Measurements from ENCODE around the gene NOS1AP.

NOS1AP gene

DNA sequence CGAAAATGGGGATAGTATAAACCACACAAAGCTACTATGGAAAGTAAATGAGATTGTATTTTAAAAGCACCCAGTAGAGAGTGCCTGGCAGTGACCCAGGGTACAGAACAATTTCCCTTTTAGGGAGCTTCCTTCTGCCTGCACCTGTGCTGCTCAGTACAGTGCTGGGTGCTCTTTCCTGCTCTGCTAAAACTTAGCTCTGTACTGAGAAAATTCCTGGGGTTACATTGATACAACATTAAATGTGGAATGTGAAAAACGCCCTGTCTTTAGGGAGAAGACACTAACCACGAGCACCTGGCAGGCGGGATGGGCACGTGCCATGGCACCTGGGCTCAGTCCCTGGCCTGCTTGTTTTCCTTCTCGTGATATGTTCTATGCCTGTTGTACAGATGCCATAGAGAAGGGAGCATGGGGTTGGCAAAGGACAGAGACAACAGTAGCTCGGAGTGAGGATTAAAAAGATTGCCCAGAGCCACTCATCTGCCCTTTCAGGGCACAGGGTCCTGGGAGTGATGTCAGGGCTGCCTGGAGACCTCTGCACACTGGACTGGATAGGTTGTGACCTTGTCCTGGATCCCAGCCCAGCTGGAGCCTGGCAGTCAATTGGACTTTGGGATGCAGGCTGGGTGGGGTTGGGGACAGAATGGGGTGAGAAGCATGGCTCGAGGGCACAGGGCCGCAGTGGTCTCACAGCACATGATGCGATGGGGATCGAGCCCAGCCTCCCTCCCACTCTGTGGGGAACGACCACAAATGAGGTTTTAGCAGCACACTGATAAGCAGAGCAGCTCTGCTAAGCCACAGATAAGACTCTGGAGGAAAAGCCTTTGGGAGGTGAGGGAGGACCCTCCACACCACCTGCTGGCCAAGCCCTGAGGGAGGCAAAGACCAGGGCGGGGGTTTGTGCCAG lies 302.9 kb downstream of the NOS1AP start:
- no peak for DNase-seq

DNA sequence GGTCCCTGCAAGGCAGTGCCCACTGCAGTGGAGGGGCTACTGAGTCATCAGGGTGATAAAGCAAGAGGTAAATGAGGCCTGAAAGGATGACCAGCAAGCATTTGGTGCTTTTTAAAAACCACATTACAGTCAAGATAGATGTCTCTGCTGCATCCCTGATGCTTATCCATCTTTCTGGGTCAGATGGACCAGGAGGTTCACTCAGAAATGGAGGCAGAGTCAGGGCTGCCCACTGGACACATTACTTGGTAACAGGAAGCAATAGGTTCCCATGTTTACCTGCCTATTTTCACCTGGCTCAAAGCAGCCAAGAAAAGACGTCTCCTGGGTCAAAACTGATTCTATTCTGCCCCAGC lies 303.6 kb downstream of the NOS1AP start:
- DNase-seq, result no peak

DNA sequence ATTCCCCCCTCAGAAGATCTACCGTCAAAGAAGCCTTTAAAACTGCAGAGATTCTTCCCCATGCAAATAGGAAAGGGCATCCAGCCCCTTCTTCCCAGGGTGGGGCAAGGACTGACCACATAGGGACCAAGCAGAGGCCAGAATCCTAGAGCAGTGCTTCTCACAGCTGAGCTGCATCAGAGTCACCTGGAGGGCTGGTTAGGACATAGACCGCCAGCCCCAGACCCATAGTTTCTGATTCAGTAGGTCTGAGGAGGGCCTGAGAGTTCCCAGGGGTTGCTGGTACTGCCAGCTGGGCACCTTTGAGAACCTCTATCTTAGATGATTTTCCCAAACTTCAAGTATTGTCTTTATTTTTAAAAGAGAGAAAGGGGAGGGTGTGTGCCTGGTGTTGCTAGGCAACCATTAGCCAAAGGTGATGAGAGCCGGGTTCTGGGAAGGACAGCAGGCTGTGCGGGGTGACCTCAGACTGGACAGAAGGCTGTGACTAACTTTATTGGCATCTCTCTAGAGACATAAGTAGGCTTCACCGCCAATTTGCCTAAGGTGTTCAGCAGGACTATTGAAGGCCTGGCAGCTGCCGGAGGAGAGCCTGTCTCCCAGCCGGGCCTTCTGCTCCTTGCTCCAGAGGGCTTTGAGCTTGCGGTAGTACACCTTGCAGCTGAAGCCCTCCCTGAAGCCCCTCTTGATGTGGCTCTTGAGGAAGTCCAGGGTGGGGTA lies 304.2 kb downstream of the NOS1AP start:
- DNase-seq, result no peak

DNA sequence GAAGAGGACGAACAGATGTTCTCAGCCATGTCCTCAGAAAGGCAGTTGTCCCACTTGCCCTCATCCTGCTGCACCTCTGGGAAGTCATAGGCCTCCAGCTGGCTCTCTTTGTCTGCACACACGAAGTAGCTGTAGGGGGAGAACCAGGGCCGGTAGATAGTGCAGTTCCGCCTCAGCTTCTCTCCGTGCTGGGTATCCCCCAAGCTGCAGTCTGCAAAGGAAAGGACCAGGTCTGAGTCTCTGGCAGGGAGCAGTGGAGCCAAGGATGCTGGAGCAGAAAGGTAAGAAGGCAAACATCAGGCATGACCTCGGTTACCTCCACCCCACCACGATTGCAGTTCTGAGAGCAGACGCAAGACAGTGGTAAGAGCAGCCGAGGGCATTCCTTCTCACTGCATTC lies 304.9 kb downstream of the NOS1AP start:
- DNase-seq, result no peak

DNA sequence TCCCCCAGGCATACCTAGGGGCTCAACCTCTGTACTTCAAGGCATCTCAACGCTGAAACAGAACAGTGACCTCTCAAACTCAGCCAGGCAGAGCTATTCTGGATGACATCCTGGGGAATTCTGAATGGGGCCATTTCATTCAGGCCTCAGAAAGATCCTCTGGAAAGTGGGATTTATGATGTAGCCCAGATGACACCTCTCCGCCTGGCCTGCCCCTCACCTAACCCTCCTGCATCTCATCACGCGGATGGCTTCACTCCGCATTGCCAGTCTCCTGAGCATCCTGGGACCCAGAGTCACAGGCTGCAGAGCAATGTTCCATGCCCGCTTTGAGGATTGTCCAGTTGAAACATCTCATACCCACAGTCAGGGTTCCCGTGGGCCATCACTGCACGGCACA lies 306.0 kb downstream of the NOS1AP start:
- DNase-seq, result no peak

DNA sequence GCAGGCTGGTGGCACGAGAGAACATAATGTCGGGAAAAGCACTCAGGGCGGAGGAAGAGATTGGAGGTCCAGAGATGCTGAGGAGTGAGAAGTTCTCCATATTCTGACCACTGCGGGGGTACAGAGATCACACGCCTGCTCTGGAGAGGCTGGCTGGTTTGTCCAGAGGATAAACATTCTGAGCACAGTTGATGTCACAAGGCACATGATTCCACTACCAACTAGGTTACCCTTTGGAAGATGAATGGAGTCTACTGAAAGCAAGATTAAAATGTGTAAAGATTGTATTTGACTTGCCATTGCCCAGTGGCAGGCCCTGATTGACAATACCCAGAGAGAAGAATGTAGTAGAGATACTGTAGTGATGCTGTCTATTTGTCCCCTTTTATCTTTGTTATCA lies 307.2 kb downstream of the NOS1AP start, which contains the start of gene SPATA46:
TSS of gene SPATA46 (minus strand) at position 164 of the 400 bp plus-strand sequence. CDS start at position 100, 64 bp downstream.
- no peak for DNase-seq

DNA sequence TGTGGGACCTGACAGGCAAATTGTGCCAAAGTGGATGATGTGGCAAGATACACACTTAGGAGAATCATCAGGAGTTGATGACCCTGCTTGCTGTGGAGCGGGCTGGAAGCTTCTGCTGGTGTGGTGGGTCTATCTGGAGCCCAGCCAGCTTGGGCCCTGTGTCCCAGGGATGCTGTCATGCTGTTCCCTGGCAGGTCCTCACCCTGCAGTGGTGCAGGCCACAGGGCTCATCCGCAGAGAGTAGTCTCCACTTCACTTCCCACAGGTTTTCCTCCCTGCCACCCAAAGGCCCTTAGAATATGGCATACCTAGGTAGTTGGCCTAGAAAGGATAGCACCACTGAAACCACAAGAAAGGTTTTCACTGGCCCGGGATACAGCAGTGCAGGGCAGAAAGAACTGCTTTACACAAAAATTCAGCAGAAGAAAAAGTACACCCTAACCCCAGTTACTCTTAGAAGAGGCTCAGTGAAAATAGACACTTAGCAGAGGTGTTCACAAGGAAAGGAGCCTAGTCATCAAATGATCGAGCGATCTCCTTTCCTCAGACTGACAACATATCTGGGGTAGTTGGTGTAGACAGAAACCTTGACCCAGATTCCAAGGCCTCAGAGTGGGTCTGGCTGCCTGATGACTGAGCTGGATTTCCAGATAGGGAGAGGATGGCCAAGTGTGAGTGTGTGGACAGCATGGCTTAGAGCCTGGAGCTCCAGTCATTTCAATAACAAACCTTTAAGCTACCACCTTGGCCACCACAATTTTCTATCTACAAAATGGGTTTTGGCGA lies 310.8 kb downstream of the NOS1AP start:
- DNase-seq, result no peak

DNA sequence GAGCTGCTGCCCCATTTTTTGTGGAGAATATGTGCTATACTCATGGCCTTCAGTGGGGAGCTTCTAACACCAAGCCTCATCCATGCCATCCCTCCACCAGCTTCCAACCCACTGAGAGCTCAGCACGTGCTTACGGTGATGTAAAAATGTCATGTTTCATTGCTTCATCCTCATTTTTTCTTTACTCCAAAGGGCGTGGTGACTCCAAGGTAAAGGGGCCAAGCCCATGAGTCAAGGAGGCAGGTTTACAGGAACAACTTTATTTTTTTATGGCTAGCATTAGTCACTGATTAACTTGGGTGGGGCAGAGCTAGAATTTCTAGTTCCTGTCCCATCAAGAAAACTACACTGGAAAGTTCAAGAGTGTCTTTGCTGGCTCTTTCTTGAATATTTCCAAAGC lies 311.9 kb downstream of the NOS1AP start, which contains the start of gene C1orf226:
TSS of gene C1orf226 (plus strand) at position 346 of the 400 bp plus-strand sequence. CDS start 174 bp downstream, outside the sequence.
- no peak for DNase-seq

DNA sequence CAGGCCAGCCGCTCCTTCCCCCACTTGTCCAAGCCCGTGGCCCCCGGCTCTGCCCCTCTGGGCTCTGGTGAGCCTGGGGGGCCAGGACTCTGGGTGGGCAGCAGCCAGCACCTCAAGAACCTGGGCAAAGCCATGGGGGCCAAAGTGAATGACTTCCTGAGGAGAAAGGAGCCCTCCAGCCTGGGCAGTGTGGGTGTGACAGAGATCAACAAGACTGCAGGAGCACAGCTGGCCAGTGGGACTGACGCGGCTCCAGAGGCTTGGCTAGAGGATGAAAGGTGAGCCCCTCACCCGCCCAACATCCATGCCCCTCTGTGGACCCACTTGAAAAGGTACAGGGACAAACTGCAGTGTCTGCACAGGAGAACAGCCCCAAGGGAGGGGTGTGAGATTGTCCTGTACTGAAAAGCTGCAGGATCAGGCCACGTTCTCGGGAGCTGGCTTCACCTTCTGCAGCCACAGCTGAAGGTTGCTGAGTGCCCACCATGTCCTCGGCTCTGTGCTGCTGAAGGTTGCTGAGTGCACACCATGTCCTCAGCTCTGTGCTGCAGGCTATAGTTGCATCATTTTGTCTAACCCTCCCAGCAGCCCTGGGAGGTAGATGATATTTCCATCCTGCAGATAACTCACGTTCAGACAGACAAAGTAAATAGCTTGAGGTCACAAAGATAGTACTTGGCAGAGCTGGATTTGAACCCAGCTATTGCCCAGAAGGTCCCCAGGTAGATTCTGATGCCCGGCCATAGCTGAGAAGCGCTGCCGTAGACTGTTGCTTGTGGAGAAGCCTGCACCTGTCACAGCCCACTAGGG lies 312.7 kb downstream of the NOS1AP start:
- no peak for DNase-seq

DNA sequence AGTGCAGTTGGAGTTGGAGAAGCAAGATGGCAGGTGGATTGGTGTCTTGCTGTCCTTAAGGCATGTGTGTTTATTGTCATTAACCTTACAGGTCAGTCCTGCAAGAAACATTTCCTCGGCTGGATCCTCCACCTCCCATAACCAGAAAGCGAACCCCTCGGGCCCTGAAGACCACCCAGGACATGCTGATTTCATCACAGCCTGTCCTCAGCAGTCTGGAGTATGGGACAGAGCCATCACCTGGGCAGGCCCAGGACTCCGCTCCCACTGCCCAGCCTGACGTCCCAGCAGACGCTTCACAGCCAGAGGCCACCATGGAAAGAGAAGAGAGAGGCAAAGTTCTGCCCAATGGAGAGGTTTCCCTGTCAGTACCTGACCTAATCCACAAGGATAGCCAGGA lies 313.6 kb downstream of the NOS1AP start:
- no peak for DNase-seq

DNA sequence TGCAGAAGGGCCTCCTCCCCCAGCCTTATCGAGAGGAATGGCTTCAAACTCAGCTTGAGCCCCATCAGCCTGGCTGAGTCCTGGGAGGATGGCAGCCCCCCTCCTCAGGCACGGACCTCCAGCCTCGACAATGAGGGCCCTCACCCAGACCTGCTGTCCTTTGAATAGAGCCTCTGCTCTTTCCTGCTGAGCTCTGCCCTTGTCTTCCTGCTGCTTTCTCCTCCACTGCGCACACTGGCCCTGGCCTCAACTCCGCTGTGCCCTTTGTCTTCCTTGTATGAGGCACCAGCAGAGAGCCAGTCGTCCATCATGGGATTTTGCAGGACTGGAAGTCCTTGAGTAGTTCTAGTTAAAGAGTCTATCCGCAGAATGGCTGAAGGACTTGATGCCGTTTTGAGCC lies 314.0 kb downstream of the NOS1AP start:
- no peak for DNase-seq

DNA sequence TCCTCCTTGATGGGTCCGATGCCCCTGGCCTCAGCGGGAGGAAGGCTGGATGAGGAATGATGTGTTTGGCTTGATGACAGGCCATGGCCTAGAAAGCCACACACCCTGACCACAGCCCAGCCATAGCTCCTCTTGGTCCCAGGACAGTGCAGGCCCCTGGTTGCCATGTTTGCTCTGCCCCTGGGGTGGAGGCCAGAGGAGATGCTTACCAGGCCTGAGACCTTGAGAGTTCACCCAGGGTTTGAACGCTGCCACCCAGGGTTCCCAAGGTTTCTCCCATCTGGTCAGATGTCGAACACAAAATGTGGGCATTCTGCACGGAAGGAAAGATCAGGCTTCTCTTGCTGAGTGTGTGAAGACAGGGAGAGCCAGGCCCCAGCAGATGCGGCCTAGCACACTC lies 314.6 kb downstream of the NOS1AP start:
- DNase-seq, result no peak

DNA sequence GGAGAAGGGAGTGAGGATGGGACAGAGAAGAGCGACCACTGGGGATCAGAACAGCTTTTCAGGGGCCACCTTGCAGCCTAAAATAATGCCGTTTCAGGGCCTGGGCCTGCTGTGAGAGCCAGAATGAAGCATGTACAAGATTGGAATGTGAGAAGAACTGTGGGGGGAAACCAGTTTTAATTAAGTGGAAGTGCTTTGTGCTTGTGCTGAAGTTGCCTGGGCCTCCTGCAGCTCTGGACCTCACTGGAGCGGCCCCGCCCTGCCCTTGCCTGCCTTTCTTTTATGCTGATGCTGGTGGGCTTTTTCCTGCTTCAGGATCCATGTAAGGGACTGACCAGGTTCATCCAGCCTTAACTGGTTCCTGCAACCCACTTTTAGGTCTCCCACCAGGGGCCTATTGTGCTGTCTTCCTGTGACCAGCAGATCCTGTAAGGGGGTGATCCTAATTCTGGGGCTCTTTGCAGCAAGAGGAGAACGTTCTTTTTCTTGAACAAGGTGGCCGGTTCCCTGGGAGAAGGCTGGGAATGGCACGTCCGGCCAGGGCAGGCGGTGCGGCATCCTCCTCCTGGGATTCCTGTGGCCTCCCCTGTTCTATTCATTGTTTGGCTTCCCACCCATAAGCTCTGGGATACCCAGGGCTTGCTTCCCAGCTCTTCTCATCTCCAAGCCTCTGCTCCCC lies 315.2 kb downstream of the NOS1AP start:
- no peak for DNase-seq

DNA sequence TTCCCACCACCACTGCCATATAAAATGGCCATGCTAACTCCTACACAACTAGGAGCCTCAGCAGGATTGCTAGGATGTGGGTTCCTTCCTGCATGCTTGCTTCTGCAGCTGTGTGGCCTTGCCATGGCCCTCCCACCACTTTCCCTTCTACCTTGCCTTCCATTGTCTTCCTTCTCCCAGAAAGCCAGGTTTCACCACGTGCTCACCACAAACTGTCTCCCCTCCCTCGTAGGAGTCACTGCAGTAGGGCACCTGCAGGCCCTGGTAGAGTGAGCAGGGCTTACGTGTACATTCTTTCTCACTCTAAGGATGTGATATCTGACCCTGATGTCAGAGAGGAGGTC lies 315.8 kb downstream of the NOS1AP start:
- no peak for DNase-seq

DNA sequence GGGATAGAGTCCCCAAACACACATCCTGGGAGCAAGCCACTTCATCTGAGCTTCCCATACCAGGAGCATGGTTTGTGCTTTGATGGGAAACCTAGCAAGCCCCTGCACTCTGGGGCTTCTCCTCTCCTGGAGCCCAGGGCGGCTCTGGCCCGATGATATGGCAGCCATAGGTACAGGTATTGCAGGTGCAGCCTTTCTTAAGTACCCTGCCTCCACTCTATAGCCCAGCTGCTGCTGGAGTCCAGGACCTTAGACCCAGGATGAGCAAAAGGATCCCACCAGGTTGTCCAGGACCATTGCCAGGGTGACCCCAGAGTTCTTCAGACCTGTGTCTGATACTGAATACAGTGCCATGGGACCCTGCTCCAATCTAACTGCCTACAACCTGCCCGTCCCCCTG lies 316.2 kb downstream of the NOS1AP start:
- no peak for DNase-seq

DNA sequence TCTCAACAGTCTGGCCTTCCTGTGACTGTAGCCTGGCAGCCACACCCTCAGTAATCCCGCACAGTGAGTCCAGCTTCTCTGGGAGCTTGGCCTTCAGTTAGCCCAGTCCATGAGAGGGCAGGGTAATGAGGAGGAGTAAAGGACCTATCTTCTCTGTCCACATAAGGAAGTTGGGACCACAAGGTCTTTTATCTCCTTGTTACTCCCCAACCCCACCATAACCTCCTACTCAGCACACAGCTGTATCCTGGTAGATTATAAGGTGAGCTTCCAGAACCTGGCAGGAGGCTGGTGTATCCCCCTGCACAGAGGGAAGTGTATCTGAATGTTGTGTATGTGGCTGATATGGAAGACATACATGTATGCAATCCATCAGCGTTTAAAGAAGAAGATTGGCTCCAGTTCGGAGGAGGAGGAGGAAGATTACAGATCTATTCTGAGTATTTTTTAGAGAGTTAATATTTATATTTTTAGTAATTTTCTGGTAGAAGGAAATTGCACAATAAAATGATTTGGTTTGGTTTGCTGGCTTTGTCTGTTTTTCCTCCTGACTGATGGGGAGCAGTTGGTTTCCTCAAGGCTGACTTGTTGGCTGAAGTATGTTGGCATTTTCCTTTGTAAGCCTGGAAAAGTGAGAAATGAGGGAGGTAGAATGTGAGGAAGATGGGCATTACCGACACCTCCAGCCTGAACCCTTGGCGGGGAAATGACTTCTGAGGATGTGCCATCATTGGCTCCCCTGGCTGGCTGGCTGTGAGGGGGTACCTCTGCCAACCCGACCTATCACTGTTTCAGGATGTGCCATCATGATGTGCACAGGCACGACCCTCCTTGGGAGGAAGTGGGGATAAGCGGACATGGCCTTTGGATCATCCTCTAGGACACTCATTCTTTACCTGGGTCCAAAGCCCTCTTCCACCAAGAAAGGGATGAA lies 317.1 kb downstream of the NOS1AP start:
- no peak for DNase-seq

DNA sequence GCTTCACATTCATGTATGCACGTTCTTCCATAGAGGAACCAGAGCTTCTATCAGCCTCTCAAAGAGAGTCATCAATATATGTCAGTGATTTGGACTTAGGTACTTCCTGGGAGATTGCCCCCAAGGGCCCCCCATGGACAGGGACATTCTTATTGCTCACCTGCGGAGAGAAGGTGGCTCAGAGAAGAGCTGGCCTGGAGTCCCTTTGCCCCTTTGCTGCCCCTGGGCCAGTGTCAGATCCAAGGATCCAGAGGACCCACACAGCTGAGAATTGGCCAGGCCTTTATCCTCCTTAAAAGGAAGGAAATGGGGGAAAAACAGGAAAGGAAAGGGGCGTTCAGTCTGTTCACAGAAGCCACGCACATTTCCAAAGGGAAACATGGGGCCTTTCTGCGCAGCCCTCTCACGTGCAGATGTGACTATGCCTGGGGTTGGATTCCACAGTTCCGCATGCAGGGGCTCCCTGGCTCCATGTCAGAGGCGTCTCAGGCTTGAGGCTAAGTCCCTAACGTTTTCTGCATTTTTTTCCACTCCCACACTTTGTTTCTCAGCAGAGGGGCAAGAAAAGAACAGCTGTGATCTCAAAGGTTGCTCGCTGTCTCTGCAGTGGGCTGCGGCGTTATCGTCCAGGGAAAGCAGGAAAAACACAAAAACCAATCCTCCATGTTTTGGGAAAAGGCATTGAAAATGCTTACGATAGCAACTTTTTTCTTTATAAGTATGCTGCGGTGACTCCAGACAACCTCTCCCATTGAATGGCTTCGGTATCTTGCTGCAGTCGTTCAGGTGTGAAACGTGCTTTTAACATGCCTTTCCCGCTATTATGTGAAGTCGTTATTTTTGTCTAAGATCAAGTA lies 318.0 kb downstream of the NOS1AP start:
- DNase-seq, result no peak

DNA sequence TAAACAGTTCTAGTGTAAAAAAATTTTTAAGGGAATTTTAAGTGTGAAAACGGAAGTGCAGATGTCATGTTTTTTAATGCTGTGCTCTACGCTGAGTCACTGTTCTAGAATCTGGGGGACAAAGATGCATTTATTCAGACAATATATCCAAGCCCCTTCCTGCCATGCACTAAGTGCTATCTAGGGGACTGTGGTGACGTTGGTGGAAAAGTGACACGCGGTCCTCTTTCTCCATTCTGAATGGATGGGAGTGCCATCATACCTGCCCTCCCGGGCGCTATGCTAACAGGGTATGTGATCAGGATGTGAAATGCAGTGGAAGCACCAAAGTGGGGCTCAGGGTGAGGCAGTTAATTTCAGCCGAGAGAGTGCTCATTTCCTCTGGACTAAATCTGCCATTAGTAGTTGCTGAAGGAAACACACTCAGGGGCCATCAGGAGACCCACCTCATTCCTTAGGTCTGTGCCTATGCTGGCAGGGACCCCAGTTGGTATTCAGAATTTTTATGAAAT lies 318.6 kb downstream of the NOS1AP start:
- no peak for DNase-seq

DNA sequence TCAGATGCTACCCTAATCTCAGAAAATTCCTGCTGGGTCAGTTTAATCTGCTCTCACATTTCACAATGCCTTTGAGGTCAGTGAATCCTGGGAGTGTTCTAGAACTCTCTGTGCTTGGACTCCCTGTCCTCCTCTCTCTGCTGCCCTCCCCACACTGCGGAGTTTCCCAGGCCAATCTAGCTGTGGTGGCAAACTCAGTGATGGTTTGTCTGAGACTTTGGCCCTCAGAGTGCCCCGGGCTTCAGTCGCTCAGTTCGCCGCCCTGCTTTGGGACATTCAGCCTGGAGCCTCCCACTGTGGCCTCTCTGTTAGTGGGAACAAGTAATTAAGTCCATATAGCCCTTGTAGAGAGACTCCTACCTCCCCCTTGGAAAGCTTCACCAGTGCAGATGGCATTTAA lies 319.1 kb downstream of the NOS1AP start:
- DNase-seq, result no peak

Data from left hindlimb (tissue), 1 donor.